ENCODE data around the gene GRIA4.
"Not testable (repeated sequence)": the region's sequence is repeated elsewhere in the genome, so short reads cannot be mapped to it uniquely, and the experiment has no call there.

Gene GRIA4

DNA sequence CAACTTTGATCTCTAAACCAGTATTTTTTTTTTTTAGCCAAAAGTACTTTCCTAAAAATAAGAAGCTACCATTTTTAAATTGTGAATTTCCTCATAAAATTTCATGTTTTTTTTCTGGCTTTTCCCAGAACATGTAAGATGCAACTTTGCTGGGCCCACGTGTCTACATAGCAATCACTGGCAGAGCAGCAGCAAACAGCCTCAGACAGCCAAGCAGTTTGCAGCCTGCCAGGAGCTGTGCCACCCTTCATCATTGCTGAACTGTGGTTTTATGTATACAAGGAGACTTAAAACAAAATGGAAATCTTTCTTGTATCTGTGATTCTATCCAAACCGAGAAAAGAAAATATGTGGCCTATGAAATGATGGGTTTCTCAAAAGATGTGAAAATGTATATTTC, 110.2 kb downstream of the GRIA4 start:
- DNase-seq: no peak

DNA sequence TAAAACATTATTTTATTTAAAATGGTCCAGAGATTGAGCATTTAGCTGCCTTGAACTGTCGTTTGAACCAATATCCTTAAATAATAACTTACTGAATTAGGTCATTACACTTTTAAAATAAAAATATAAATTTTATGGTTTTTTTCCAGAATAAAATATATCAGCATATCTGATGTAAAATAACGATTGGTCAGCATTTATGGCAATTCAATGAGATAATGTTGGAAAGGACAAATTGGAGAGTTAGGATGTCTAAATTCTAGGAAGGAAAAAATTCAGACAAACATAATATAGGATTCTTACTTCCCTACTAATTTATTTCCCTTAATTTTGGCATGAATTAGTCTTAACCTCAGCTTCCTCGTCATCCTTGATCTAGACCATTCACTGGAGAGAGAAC, 113.4 kb downstream of the GRIA4 start:
- no peak for DNase-seq

DNA sequence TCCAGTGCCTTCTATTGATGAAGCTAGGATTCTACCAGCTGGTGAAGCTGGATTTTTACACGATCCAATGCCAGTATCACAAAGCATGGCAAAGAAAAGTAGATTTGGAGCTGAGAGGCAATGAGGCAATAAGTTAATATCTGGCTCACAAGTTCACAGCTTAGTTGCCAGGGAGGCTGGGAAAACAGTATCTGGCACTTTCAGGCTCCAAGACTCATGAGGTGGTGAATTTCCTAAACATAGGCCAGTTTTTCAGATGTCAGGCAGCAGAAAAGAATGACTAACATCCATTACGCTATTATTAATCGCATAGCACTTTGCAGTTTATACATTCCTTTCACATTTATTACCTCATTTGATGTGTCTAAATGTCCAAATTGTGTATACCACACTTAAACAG, 122.7 kb downstream of the GRIA4 start:
- DNase-seq: no peak

DNA sequence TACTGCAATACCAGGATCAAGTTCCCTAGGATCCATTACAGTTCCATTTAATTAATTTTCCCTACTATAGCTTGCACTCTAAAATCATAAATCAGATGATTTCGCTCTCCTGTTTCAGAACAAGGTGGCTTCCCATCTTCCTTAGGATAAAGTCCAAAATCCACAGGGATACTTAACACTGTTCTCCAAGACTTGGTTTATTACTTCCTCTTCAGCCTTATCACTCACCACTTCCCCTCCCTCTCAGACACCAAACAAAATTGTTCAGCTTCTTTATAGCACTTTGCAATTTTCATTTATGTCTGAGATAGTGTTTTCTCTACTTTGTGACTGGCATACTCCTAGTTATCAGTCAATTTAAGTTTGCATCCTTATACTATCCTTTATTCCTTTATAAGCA, 124.6 kb downstream of the GRIA4 start:
- no peak for DNase-seq

DNA sequence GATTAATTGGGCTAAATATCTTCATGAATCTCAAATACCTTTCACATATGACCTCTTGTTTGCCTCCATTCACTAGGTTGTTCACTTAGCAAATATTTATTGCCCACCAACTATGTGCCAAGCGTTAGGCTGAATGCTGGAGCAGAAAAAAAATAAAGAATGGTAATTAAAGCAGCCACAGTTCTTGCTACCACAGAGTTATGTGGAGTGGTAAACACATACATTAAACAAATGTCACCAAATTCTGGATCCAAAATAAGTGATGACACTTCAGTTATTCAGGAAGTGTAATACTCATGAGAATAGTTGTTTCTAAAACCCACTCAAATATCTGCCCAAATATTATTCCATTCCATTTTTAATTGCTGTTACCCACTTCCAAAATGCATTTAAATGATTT, 128.4 kb downstream of the GRIA4 start:
- DNase-seq: no peak

DNA sequence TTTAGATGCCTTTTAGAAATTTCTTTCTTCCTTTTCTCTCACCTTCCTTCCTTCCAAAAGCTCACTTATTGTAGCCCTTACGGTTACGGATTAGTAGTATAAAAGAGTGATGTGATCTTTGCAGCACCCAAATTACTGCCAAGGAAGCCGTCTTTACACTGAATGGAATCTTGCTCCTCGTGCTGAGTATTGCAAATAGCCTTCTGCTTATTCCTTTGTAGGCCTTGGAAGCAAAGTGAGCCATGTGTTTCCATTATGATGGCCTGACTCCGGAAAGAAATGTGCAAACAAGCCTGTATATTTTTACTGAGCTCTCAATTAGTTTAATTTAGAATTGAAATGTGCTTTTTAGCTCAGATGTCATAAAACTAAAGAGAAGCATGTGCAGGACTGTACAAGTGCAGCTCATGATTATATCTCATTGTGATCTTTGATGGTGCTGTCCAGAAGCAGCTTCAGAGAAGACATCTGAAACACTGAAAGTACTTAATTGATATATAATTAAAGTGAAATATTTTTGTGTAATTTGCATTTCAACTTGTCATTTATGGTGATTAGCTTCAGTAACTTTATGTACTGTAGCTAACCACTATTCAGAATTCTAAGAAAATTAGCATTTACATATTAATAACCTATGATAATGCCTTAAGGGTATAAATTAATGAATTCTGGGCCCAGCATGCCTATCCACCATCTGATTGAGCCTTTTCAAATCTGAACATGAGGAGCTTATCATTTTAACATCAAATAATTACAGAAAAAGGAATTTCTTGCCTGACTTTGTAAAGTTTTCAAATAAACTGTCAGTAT, 129.3 kb downstream of the GRIA4 start:
- no peak for DNase-seq

DNA sequence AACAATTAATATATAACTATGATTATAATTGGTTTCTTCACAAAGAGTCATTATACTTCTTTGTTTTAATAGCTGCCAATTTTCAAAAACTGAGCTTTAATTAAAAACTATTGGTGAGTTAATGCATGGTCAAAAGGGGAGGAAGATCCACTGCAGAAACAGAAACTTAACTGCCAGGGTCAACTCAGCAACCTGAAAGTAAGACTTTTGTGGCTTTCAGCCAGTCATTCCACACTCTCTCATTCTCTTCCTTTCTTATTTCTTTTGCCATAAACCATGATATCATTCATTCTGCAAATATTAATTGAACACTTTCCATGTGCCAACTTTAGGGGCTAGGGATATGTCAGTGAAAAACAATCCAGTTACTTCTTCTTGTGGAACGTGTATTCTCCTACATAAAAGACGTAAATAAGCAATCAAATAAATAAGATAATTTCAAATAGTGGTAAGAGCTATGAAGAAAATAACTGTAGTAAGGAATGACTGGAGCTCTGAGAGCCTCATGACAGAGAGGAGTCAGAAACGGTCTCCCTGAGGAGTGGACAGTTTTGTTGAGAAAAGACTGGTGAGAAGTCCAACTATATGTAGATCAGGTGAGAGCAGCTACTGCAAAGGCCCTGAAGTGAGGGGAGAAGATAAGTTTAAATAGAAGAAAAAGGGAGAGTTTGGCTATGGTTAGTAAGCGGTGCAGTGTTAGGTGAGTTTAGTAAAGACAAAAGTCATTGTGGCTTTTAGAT, 130.5 kb downstream of the GRIA4 start:
- no peak for DNase-seq

DNA sequence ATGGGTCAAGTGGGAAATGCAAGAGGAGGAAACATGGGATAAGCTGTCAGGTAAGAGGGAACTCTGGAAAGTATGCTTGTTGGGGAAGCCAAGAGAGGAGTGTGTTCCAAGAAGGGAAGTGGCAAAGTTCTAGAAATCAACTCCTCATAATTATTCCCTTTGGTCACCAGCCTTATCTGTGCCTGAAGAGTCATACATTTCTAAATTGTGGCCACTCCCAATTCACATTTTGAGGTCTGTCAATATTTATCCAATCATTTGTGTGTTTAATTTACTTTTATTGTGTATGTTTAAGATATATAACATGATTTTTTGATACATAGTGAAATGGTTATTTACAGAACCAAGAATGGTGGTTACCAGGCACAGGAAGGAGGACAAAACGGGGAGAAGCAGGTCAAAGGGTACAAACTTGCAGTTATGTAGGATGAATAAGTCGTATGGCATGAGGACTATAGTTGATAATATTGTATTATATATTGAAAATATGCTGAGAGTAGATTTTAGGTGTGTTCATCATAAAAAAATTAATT, 131.7 kb downstream of the GRIA4 start:
- DNase-seq: no peak

DNA sequence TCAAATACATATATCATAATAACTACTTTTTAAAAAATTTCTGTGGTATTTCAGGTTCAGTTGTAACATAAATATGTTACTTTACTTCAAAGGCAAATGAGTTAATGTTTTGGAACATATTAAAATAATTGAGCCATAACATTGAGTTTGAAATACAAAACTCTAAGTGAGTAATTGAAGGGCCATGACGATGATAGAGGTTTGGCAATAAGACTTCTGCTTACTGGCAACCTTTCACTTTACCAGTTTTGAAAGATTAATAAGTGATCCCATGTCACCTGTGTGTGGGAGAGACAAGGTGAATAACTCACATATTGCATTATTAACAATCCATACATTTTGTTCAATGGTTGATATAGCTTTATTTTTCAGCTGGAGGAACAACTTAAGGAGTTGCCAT, 144.4 kb downstream of the GRIA4 start:
- no peak for DNase-seq

DNA sequence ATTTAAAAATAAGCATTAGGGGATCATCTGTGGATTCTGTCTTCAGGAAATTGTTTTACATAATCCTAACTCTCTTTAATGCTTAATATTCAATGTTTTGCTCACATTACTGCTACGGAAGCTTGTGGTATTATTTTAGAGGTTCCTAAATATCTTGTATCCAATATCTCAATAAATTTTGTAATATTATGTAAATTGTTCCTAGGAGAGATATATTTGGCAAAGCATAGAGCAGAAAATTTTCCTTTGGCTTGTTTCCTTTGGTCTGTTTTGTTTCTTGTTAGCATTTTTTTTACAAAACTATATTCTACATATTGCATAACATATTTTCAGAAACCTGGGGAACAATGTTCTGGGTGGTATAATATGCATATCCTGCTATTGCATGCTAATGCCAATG, 144.8 kb downstream of the GRIA4 start:
- no peak for DNase-seq

DNA sequence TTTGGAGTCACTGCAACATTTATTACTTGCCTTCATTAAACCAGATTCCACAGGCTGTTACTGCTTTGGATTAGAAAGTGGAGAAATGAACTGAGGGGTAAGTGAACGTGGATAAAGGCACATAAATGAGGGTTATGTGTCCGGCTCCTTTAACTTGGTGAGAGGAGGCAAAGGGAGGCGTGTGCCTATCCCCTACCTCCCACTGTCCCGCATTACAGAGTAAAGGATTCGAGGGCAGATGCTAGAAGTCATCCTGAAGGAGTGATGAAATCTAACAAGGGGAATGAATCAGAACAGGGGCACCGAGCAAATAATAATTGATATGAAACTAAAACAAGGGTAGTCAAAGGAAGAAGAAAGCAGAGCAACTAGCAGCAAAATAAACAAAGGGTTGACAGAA, 147.2 kb downstream of the GRIA4 start:
- no peak for DNase-seq

DNA sequence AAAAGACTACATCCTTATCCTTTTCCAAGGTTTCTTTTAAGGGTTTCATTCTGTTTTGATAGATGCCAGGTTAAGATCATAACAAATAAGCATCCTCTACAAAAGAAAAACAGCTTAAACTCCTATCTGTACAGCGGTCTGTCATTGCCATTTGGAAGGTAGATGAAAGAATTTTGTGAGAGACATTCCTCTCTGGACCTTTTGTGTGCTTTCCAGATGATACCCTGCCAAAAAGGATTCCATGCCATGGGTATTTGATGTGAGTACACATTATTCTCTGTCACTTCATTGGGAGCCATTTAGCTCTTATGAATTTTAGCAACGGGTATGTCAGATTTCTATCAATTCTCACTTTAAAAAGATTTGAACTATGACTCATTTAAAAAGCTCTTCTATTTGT, 153.7 kb downstream of the GRIA4 start:
- DNase-seq: no peak

DNA sequence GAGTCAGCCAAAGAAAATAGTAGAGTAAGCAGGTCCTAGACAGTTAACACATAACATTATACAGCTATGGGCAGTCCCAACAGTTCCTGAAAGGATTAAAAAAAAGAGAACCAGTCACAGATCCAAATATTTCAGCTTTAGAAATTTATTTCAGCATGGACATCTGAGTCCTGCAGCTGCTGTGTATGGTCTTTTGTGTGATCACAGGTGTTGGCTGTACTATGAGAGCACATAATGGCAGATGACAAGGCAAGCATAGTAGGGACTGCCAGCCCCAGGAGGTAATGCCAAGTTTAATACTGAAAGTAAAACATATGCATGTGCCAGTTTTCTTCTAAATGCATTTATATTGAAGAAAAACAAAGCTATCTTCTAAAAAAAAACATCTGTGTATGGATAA, 158.1 kb downstream of the GRIA4 start:
- no peak for DNase-seq

DNA sequence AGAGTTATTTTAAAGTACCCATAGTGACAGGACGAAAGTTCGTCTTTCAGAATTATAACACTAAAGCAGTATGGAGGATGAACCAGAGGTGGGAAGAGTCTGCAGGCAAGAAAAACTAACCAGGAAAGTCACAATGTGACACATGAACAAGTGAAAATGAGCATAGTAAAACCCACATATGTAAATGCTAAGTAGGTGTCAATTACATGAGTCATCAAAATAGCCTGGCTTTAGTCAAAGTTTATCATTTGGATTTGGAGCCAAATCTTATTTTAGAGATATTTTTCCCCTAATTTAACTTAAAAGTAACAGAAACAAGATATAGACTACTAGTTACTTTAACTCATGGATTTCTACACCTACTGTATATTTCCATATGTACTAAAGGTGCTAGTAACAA, 159.8 kb downstream of the GRIA4 start:
- no peak for DNase-seq

DNA sequence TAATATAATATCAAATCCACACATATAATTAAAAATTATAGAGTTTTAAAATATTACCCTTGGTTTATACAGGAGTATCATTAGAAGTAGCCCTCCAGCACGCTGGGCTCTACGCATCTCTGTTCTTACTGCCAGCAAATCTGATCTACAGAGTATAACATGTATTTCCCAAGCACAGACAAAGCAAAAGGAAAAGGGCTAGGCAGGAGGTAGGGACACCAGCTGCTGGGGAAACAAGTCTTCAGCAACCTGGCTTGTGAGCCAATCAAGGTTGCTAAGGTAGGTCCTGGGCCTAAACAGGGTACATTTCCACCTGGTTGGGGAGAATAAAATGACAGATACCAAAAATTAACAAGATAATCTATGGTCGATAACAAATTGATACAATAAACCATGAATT, 163.6 kb downstream of the GRIA4 start:
- not testable (repeated sequence) for DNase-seq

DNA sequence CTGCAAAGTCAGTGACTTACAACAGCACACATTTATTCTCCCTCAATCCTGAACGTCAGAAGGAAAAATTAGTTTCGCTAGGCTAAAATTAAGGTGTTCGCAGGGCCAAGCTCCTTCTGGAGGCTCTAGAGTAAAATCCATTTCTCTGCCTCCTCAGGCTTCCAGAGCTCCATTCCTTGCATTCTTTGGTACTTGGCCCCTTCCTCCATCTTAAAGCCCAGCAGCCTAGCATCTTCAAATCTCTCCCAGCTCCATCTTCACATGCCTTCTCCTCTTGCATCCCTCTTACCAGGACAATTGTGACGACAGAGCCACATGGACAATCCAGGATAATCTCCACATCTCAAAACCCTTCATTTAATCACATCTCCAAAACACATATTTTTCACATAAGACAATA, 165.0 kb downstream of the GRIA4 start:
- DNase-seq: no peak

DNA sequence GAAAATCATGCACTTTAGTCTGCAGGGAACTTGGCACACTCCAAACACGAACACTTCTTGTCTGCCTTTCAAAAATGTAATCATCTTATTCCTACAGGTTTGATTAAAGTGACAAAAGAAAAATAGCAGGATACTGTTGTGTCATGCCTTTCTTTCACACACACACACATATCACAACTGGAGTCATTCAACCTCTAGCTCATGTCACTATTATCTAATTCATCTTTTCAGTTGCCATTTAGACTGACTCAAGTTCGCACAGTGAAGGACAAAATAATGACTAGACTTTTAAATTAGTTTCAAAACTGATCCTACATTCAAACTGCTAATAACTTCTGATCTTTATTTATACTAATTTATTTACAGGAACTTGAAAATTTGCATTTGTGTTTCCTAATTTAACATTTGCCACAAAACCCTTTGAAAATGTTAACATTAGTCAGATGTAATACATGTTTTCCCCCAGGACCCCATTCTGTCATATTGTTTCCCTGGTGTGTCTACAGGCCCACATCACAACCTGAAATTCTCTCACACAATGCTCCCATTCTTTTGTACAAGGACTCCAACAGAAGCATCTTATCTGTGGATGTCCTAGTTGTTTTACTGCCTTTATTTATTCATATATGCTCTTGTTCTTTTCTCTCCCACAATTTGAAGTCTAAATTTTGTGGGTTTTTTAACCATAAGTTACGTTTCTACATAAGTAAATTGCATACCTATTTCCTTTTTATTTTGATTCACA, 171.1 kb downstream of the GRIA4 start:
- no peak for DNase-seq

DNA sequence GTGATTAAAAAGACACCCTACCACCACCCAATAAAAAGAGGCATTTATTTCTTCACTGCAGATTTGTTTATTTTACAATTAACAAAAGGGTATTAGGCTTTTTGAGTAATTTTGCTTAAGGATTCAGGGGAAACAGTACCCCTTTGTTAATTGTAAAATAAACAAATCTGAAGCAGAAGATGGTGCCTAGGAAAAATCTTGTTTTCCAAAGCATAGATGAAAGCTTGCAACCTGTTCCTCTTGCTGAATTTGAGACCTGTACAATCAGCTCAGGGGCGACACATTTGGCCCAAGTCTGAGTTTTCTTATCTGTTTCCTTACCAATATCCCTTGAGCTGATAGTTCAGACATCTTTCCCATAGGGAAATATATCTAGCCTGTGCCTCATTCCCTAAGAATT, 171.9 kb downstream of the GRIA4 start:
- no peak for DNase-seq

DNA sequence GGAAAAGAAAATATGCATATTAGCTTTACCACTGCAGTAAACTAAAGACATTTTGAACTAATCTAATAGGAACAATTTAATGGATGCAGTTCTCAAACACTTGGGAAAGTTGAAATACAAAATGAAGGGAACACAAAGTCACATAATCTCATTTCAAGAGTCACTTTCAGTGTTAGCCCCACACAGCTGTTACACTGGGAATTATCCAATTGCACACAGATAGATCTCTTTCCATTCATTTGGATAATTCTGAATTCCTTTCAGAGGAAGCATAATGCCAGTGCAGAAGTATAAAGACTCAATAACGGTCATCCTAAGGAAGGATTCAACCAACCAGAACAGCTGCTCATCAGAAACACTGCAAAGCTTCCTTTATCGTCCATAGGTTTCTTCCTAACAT, 173.3 kb downstream of the GRIA4 start:
- DNase-seq: no peak

DNA sequence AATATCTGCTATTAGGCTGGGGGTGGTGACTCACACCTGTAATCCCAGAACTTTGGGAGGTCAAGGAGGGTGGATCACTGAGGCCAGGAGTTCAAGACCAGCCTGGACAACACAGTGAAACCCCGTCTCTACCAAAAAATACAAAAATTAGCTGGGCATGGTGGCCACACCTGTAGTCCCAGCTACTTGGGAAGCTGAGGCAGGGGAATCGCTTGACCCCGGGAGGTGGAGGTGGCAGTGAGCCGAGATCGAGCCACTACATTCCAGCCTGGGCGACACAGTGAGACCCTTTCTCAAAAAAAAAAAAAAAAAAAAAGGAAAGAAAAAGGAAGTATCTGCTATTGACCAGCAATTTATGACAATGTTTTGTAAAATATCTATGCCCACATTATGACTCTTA, 176.0 kb downstream of the GRIA4 start:
- not testable (repeated sequence) for DNase-seq

DNA sequence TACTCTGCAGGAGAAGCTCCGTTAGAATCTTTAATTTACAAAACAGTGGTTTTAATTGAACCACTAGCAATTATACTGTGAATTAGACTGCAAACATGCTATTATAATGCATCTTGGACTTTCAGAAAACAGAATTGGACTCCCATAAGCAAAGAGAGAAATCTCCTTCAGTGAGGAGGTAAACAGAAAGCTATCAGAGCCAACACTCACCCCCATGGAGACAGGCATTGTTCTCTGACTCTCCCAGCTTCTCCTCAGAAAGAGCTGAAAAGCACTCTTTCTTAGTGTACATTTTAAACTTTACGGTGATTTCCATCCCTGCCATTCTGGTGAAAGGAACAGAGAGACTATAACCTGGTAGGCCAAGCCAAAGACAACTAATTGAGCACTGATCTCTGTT, 176.9 kb downstream of the GRIA4 start:
- DNase-seq: no peak

DNA sequence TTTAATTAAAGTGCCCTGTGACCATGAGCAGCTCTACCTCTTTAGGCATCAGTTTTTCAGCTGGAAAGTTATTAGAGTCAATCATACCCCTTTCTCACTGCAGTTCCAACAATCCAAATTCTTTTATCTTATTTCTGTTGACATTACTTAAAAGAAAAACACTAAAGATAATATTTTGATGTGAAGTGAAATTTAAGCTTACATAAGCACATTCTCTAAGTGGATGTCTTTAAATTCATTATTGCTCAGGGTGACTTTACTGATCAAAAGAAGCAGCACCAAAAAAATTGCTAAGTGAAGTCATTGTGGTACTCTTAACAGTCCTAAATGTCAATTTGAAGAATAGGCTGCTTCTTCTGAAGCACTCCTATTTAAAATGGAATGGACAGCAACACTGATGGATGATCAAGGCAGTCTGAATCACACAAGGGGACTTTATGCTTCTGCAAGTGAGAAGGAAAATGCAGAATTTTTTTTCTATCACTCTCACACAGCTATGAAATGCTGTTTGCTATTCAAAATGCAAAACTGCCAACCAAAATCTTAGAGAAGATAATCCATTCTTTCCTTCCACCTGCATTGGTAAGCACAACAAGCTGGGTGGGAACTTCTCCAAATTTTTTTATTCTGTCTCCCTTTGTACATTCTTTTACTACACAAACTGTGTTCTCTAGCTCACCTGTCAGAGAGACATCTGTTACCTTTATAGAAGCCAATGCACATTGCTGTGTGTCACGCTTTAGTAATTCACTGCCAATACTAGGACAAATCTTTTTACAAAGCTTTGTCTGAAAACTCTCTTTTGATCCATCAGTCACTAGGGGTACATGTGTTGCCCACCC, 179.9 kb downstream of the GRIA4 start:
- no peak for DNase-seq

DNA sequence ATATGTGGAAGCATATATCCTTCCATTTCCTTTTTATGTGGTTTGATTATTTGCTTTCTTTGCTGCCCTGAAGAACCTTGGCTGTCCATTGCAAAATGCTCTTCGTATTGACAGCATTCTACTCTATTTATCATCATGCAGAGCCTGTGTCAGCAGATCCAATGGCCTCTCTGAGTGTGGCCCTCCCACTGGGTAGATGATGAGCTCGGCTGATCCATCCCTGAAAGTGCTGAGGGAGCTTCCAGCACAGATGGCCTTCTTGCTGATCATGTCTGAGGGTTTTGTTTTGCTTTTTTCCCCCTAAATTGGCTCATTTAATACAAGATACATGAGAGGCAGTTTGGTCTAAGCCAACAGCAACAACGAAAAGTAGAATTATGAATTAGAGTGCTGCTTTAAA, 181.0 kb downstream of the GRIA4 start:
- no peak for DNase-seq
